Neural progenitor cell (in vitro differentiated cells): Measurements from ENCODE around the gene FRMD8.

Experiments used
- CTCF ChIP-seq: fragments of 200-600 bp; sonication (generic); IDR thresholded peaks from 2 replicates; pipeline ENCODE4 v1.5.1; 2017; ENCODE audit warnings: antibody characterized with exemption, mild to moderate bottlenecking
- EZH2 ChIP-seq: fragments of 200-600 bp; sonication (generic); IDR thresholded peaks from 2 replicates; pipeline ENCODE4 v1.6.1; 2017; ENCODE audit warnings: antibody characterized with exemption, mild to moderate bottlenecking, moderate library complexity
- EZH2phosphoT487 ChIP-seq: fragments of 200-600 bp; sonication (generic); IDR thresholded peaks from 2 replicates; pipeline ENCODE4 v1.6.1; 2017; ENCODE audit warnings: antibody characterized with exemption

GRCh38 chr11:65435981-65436411 lies 49.6 kb downstream of the FRMD8 start:
- TF ChIP-seq CTCF (no peak), EZH2phosphoT487 (no peak), EZH2 (no peak)
